Heart left ventricle (tissue), 13 donors: ENCODE data around the gene EIF4A3.

Experiments used
- CTCF ChIP-seq, 12 donors: fragments of 200-600 bp; sonication (generic) in 4 of 12; IDR thresholded peaks; one replicate each; pipeline versions ENCODE4 v1.5.0 to v1.8.0; 2018 to 2022; ENCODE audit warnings: antibody characterized with exemption in 12 of 12, mild to moderate bottlenecking in 5 of 12
- POLR2A ChIP-seq, 2 donors: fragments of 450-650 bp; IDR thresholded peaks; one replicate each; pipeline ENCODE4 v1.6.1; 2017; ENCODE audit warnings: antibody characterized with exemption in 2 of 2, mild to moderate bottlenecking in 2 of 2, moderate library complexity in 2 of 2
- donor health status: ischemic (EF 13 %, LVEDD 7.1; RV severe dilation, severe dysfunction).
- donor health status: DM: no; HTN: yes; CAD: no.
- donor health status: DM: no; HTN: no; CAD: no.
- donor health status: ischemic (EF 25% LVEDD 6.9; RV normal size, moderate dysfunction).
- donor health status: ischemic (EF 25% LVEDD 5.7; RV mildly dilated, moderate dysfunction).
- donor health status: ischemic (EF 35%, LVEDD 5.7; RV mildly dilated, moderate dysfunction).
- donor health status: nonischemic (EF 11% LVEDD 7.7; RV severe dilation, severe dysfunction).
- donor health status: DM: yes; HTN: yes; CAD: no.
- donor health status: PGD.
- donor health status: ischemic (EF 29% LVEDD 5.4; RV normal size, mild dysfunction).
- donor health status: nonischemic (EF 23%, LVEDD 6.1; RV moderate dilation, normal function).

DNA sequence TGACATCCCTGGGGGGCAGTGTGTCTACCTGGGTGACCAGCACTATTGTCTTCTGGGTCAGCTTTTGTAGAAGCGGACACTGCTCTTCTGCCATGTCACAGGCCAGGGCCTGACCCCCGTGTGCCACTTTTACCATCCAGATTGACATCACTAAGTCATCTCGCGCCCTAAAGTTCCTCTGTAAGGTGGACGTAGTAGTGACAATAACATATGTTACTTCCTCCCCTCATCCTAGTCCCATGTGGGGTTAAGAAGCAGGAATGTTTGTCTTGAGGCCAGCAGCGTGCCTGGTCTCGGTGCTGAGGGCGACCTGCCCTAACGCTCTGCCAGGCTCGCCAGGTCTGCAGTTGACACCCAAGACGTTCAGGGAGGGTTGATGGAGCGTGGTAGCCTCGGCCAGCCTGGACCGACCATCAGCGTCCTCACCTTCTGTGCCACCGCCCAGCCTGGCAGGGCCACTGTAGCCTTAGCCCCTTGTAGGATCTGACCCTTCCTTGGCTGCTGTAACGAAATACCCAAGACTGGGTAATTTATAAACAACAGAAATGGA lies 24.8 kb downstream of the EIF4A3 start:
- TF ChIP-seq CTCF (IDR thresholded peaks at IDR 0.05): no peak
- TF ChIP-seq POLR2A (IDR thresholded peaks at IDR 0.05): no peak
